HG02970 (cell line): ENCODE measurements around the gene LAMTOR5.
A peak's percentile ranks its signal among the peaks of the same experiment; 100 is the strongest.
"Not testable (repeated sequence)": the region's sequence is repeated elsewhere in the genome, so short reads cannot be mapped to it uniquely, and the experiment has no call there.

Experiments used
- ATAC-seq: cut with Tn5 transposase; IDR thresholded peaks from one replicate; pipeline ENCODE4 v1.9.1; 2021; ENCODE audit warnings: mild to moderate bottlenecking, moderate library complexity, moderate number of reproducible peaks; ENCODE audit not compliant: unreplicated experiment, low FRiP score

Gene LAMTOR5

GRCh38 chr1:110407260-110408210, at the start of gene LAMTOR5:
Gene LAMTOR5 (minus strand): TSS chr1:110407694. CDS start chr1:110407620, 74 bp downstream.
- ATAC-seq: peak; percentile 80

GRCh38 chr1:110457206-110457605, 49.7 kb upstream of the LAMTOR5 start:
- no peak for ATAC-seq

- no peak for ATAC-seq
Observed at GRCh38 chr1:110455151-110455550, 47.7 kb upstream of the LAMTOR5 start.

DNA sequence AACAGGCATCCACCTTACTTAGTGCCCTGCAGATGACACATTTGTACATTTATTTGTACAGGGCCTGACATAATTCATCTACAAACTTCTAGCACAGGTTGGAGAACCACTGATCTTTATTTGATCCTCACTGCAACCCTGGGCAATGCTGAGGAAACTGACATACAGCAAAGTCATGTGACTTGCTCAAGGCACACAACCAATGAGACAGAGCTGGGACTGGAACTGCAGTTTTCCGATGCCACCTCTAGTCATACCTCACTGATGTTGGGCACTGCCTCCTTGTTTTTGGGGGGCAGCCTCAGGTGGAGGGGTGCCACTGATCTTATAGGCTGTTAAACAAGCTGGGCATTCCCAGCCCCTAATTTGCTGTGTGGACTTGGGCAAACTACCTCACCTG, 46.8 kb upstream of the LAMTOR5 start:
- no peak for ATAC-seq

DNA sequence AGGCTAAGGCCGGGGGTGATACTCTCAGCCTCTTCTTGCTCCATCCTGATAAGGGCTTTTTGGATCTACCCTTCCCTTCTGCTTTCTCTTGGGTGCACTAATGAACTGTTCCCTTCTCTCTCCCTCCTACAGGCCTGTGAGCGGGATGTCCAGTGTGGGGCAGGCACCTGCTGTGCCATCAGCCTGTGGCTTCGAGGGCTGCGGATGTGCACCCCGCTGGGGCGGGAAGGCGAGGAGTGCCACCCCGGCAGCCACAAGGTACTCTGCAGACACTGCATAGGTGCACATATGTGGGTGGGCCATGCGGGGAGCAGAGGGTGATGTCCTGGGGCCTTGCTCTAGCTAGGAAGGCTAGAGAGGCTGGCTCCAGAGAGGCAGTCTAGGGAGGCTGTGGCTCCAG, 46.3 kb upstream of the LAMTOR5 start:
- no peak for ATAC-seq

DNA sequence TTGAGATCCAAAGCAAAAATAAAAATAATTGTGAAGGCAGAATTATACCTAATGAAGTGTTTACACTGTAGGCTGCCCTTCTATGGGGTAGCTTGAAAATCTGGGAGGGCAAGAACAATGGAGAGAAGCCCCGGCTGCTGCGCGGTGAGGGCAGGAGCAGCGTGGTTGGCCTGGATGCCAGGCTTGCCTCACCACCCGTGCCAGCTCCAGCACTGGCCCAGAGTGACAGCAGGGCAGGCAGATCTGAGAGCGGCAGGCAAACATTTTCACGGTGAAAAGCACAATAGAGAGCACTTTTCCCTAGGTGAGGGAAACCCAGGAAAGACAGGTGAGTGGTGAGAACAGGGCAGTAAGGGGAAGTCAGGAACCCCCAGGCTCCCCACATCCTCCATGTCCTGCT, 44.8 kb upstream of the LAMTOR5 start:
- ATAC-seq: no peak

DNA sequence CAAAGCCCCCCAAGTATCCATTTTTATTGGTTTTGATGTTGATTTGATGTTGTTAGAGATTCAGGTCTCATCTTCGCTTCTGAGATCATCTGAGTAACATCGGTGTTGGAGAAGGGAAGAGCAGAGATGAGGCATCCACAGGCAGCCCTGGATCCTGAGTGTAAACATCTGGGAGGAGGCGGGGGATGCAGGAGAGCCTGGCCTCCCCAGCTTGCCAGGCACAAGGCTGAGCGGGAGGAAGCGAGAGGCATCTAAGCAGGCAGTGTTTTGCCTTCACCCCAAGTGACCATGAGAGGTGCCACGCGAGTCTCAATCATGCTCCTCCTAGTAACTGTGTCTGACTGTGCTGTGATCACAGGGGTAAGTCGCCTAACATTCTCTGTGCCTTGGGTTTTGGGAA, 43.4 kb upstream of the LAMTOR5 start, which contains the start of gene PROK1:
Gene PROK1, plus strand, starts transcription at position 221 of the 400 bp plus-strand sequence. Its CDS starts 68 bp downstream, at position 289.
- no peak for ATAC-seq

- ATAC-seq: no peak
Observed at GRCh38 chr1:110449661-110450651, 42.5 kb upstream of the LAMTOR5 start.

GRCh38 chr1:110444561-110444960, 37.1 kb upstream of the LAMTOR5 start:
- no peak for ATAC-seq

- ATAC-seq: no peak
Observed at GRCh38 chr1:110443451-110443850, 36.0 kb upstream of the LAMTOR5 start.

DNA sequence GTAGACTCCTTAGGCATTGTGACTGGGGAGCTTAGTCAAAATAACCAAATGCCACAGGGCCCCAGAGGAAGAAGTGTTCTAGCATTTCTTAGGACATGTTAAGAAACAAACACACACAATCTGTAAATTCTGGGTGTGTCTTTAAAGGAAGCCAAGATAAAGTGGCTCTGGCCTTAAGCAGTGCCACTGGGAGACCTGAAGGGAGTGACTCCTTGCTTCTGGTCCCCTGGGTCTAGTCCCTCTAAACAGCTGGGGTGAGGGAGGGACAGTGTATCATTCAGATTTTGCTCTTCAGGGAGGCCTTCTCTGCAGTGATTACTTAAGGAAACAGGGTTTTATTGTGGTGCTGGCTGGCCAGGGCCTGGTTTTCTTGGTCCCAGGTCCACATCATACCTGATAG, 34.4 kb upstream of the LAMTOR5 start:
- no peak for ATAC-seq

- ATAC-seq: no peak
Observed at GRCh38 chr1:110440877-110441276, 33.4 kb upstream of the LAMTOR5 start.

GRCh38 chr1:110439873-110440272, 32.4 kb upstream of the LAMTOR5 start:
- not testable (repeated sequence) for ATAC-seq

- ATAC-seq: no peak
Observed at GRCh38 chr1:110438893-110439292, 31.4 kb upstream of the LAMTOR5 start.

- not testable (repeated sequence) for ATAC-seq
Observed at GRCh38 chr1:110437645-110438299, 30.3 kb upstream of the LAMTOR5 start.

- ATAC-seq: no peak
Observed at GRCh38 chr1:110436635-110437034, 29.1 kb upstream of the LAMTOR5 start.

GRCh38 chr1:110434946-110435345, 27.5 kb upstream of the LAMTOR5 start:
- ATAC-seq: no peak

- ATAC-seq: no peak
Observed at GRCh38 chr1:110433803-110434202, 26.3 kb upstream of the LAMTOR5 start.

DNA sequence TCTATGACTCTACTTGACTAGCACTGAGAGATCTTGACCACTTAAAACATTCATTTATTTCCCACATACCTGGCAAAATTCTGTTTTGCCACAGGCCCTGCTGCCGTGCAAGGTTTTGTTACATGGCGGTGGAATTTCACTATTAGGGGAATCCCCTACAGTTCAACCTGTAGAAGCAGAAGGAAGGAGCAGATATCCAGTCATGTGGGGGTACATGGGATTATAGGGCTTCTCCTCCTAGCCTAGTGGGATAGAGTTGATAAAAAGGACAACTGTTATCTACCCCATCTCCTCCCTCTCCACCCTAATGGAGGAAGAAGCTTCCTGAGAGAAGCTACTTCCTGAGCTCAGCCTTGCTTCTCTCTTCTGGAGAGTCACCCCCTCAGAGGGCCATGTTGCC, 25.7 kb upstream of the LAMTOR5 start:
- no peak for ATAC-seq

- ATAC-seq: no peak
Observed at GRCh38 chr1:110430901-110431300, 23.4 kb upstream of the LAMTOR5 start.
